Naive B cell (primary cell): Measurements from ENCODE around the gene BDH1. TPM values are rescaled to one million over a fixed set of nuclear protein-coding genes. Genes with fewer than 3 reads are reported as not detected.
"Not testable (repeated sequence)": the region's sequence is repeated elsewhere in the genome, so short reads cannot be mapped to it uniquely, and the experiment has no call there.

Source experiments
- ATAC-seq, 2 donors: fragments of 150-1000 bp; cut with Tn5 transposase; 2 replicates each; pipeline ENCODE4 v1.10.0; 2021; ENCODE audit warnings: low read depth in 2 of 2, mild to moderate bottlenecking in 2 of 2, moderate library complexity in 2 of 2
- DNase-seq: peaks from one replicate; pipeline ENCODE4 v3.0.0; 2022
- H3K27ac Mint-ChIP-seq, 6 donors: one replicate each; pipeline ENCODE4 v1.8.0; 2020 to 2022; ENCODE audit warnings: mild to moderate bottlenecking in 6 of 6, mixed read lengths in 6 of 6, moderate library complexity in 5 of 6, inconsistent platforms in 2 of 6
- H3K27me3 Mint-ChIP-seq, 3 donors: one replicate each; pipeline ENCODE4 v1.8.0; 2021 to 2022; ENCODE audit warnings: mixed read lengths in 3 of 3, mild to moderate bottlenecking in 1 of 3
- H3K36me3 Mint-ChIP-seq, 2 donors: one replicate each; pipeline ENCODE4 v1.8.0; 2020 to 2022; ENCODE audit warnings: mixed read lengths in 2 of 2, inconsistent platforms in 1 of 2, mild to moderate bottlenecking in 1 of 2
- H3K4me1 Mint-ChIP-seq, 3 donors: one replicate each; pipeline ENCODE4 v1.8.0; 2020 to 2022; ENCODE audit warnings: mixed read lengths in 3 of 3, inconsistent platforms in 1 of 3, mild to moderate bottlenecking in 1 of 3, moderate library complexity in 1 of 3
- H3K4me3 Mint-ChIP-seq, 8 donors: one replicate each; pipeline ENCODE4 v1.8.0; 2020 to 2022; ENCODE audit warnings: mild to moderate bottlenecking in 8 of 8, mixed read lengths in 8 of 8, moderate library complexity in 8 of 8, inconsistent platforms in 2 of 8
- H3K9me3 Mint-ChIP-seq, 7 donors: one replicate each; pipeline ENCODE4 v1.8.0; 2020 to 2022; ENCODE audit warnings: mixed read lengths in 7 of 7, mild to moderate bottlenecking in 5 of 7, inconsistent platforms in 2 of 7, moderate library complexity in 1 of 7
- polyA plus RNA-seq, 6 donors: library from polyadenylated mRNA; unstranded; fragments of 300-500 nt; fragmentation: Illumina TruSeq; gene quantifications; one replicate each; pipeline ENCODE4 v1.2.3, GENCODE V29; 2021; ENCODE audit warnings: low read depth in 6 of 6

The BDH1 gene
- polyA plus RNA-seq, 6 donors from 2014 or later = 13.9 to 25.1 (median 20.3) TPM

GRCh38 chr3:197591816-197592215 is 36.0 kb upstream of the BDH1 start:
- H3K4me3 Mint-ChIP-seq = no peak overlapping the region
- H3K4me1 Mint-ChIP-seq = peaks cover 0 to 3% (median 0%) of the 10 kb centered on the region in 3 donors
- H3K27ac Mint-ChIP-seq = no peak overlapping the region
- ATAC-seq = no peak
- DNase-seq = no peak
- peaks cover 0 to 7% of the 10 kb centered on the region in 2 donors for H3K36me3 Mint-ChIP-seq
- H3K9me3 Mint-ChIP-seq = no peaks in the 10 kb centered on the region
- H3K27me3 Mint-ChIP-seq = peaks cover 0 to 29% (median 21%) of the 10 kb centered on the region in 3 donors

GRCh38 chr3:197590313-197590962 is 34.7 kb upstream of the BDH1 start:
- Mint-ChIP-seq H3K36me3 (peaks cover 0 to 7% of the 10 kb centered on the region in 2 donors), H3K4me3 (no peak overlapping the region), H3K9me3 (no peaks in the 10 kb centered on the region), H3K27me3 (peaks cover 4 to 25% (median 18%) of the 10 kb centered on the region in 3 donors), H3K27ac (no peak overlapping the region), H3K4me1 (peaks cover 0 to 1% (median 0%) of the 10 kb centered on the region in 3 donors)
- DNase-seq (no peak), ATAC-seq (no peak)

GRCh38 chr3:197589545-197589944 is 33.8 kb upstream of the BDH1 start:
- ATAC-seq = no peak
- DNase-seq = no peak
- Mint-ChIP-seq H3K27ac (no peak overlapping the region), H3K4me1 (no peaks in the 10 kb centered on the region), H3K4me3 (no peak overlapping the region), H3K9me3 (no peaks in the 10 kb centered on the region), H3K27me3 (peaks cover 8 to 22% (median 21%) of the 10 kb centered on the region in 3 donors), H3K36me3 (peaks cover 0 to 7% of the 10 kb centered on the region in 2 donors)

- H3K27ac Mint-ChIP-seq, ATAC-seq, H3K36me3 Mint-ChIP-seq, DNase-seq, H3K9me3 Mint-ChIP-seq, H3K4me1 Mint-ChIP-seq, H3K4me3 Mint-ChIP-seq: not testable (repeated sequence)
- peaks cover 8 to 20% (median 13%) of the 10 kb centered on the region in 3 donors for H3K27me3 Mint-ChIP-seq
These were observed 31.0 kb upstream of the BDH1 start for GRCh38 chr3:197586768-197587167.

GRCh38 chr3:197586181-197586580 is 30.4 kb upstream of the BDH1 start:
- ATAC-seq (no peak), DNase-seq (no peak)
- Mint-ChIP-seq H3K4me1 (no peaks in the 10 kb centered on the region), H3K9me3 (no peaks in the 10 kb centered on the region), H3K27ac (no peak overlapping the region), H3K36me3 (no peaks in the 10 kb centered on the region), H3K4me3 (no peak overlapping the region), H3K27me3 (peaks cover 8 to 14% (median 13%) of the 10 kb centered on the region in 3 donors)

GRCh38 chr3:197584733-197585132 is 29.0 kb upstream of the BDH1 start:
- no peak overlapping the region for H3K4me3 Mint-ChIP-seq
- DNase-seq (no peak), ATAC-seq (no peak)
- no peaks in the 10 kb centered on the region for H3K4me1 Mint-ChIP-seq
- no peak overlapping the region for H3K27ac Mint-ChIP-seq
- H3K9me3 Mint-ChIP-seq = no peaks in the 10 kb centered on the region
- no peaks in the 10 kb centered on the region for H3K36me3 Mint-ChIP-seq
- peaks cover 8 to 14% (median 13%) of the 10 kb centered on the region in 3 donors for H3K27me3 Mint-ChIP-seq

GRCh38 chr3:197583371-197583770 is 27.6 kb upstream of the BDH1 start:
- DNase-seq = no peak
- no peaks in the 10 kb centered on the region for H3K4me1 Mint-ChIP-seq
- no peak for ATAC-seq
- no peak overlapping the region for H3K27ac Mint-ChIP-seq
- H3K27me3 Mint-ChIP-seq = peaks cover 8 to 14% (median 13%) of the 10 kb centered on the region in 3 donors
- no peaks in the 10 kb centered on the region for H3K36me3 Mint-ChIP-seq
- H3K4me3 Mint-ChIP-seq = no peak overlapping the region
- no peaks in the 10 kb centered on the region for H3K9me3 Mint-ChIP-seq

GRCh38 chr3:197580253-197580691 is 24.5 kb upstream of the BDH1 start:
- Mint-ChIP-seq H3K27me3 (peaks cover 0 to 8% (median 4%) of the 10 kb centered on the region in 3 donors), H3K27ac (no peak overlapping the region), H3K4me1 (no peaks in the 10 kb centered on the region), H3K36me3 (no peaks in the 10 kb centered on the region), H3K9me3 (no peaks in the 10 kb centered on the region), H3K4me3 (no peak overlapping the region)
- DNase-seq (no peak), ATAC-seq (no peak)

GRCh38 chr3:197578376-197578775 is 22.6 kb upstream of the BDH1 start:
- H3K27ac Mint-ChIP-seq = peak overlapping the region in 1 of 6 donors; percentile 9
- no peaks in the 10 kb centered on the region for H3K36me3 Mint-ChIP-seq
- no peaks in the 10 kb centered on the region for H3K4me1 Mint-ChIP-seq
- peak overlapping the region in 1 of 8 donors; percentile 35 for H3K4me3 Mint-ChIP-seq
- no peaks in the 10 kb centered on the region for H3K9me3 Mint-ChIP-seq
- no peak for DNase-seq
- H3K27me3 Mint-ChIP-seq = peaks cover 0 to 14% (median 4%) of the 10 kb centered on the region in 3 donors
- no peak for ATAC-seq

- peak overlapping the region in 1 of 6 donors; percentile 39 for H3K27ac Mint-ChIP-seq
- DNase-seq (no peak), ATAC-seq (no peak)
- H3K4me1 Mint-ChIP-seq = no peaks in the 10 kb centered on the region
- H3K36me3 Mint-ChIP-seq = no peaks in the 10 kb centered on the region
- H3K9me3 Mint-ChIP-seq = no peaks in the 10 kb centered on the region
- no peak overlapping the region for H3K4me3 Mint-ChIP-seq
- peaks cover 0 to 15% (median 8%) of the 10 kb centered on the region in 3 donors for H3K27me3 Mint-ChIP-seq
These were observed 21.8 kb upstream of the BDH1 start for GRCh38 chr3:197577366-197578074.

GRCh38 chr3:197576838-197577237 is 21.1 kb upstream of the BDH1 start:
- Mint-ChIP-seq H3K27me3 (peaks cover 0 to 15% (median 8%) of the 10 kb centered on the region in 3 donors), H3K36me3 (no peaks in the 10 kb centered on the region), H3K4me3 (no peak overlapping the region), H3K9me3 (no peaks in the 10 kb centered on the region), H3K4me1 (no peaks in the 10 kb centered on the region), H3K27ac (no peak overlapping the region)
- ATAC-seq = no peak
- no peak for DNase-seq

GRCh38 chr3:197575362-197575761 is 19.6 kb upstream of the BDH1 start:
- Mint-ChIP-seq H3K9me3 (peaks cover 0 to 13% (median 7%) of the 10 kb centered on the region in 7 donors), H3K27me3 (peaks cover 0 to 15% (median 8%) of the 10 kb centered on the region in 3 donors), H3K4me1 (no peaks in the 10 kb centered on the region), H3K27ac (peak overlapping the region in 1 of 6 donors; percentile 5), H3K36me3 (peaks cover 0 to 11% of the 10 kb centered on the region in 2 donors), H3K4me3 (no peak overlapping the region)
- no peak for ATAC-seq
- DNase-seq = no peak

- Mint-ChIP-seq H3K36me3 (peaks cover 4 to 11% of the 10 kb centered on the region in 2 donors), H3K27me3 (peaks cover 3 to 15% (median 8%) of the 10 kb centered on the region in 3 donors), H3K9me3 (peaks cover 0 to 21% (median 11%) of the 10 kb centered on the region in 7 donors)
- ATAC-seq, H3K4me1 Mint-ChIP-seq, DNase-seq, H3K4me3 Mint-ChIP-seq, H3K27ac Mint-ChIP-seq: not testable (repeated sequence)
These were observed 18.7 kb upstream of the BDH1 start for GRCh38 chr3:197574396-197574991.
